Placental pericyte (primary cell): ENCODE results near the gene CAMSAP1. TPM values are rescaled to one million over a fixed set of nuclear protein-coding genes. Genes with fewer than 3 reads are reported as not detected.

Source experiments
- total RNA-seq: library from RNA; depleted of rRNA; stranded (reverse); fragments of >200 nt; gene quantifications from 2 replicates; pipeline ENCODE4 v1.2.3, GENCODE V29; 2012

The CAMSAP1 gene, protein sequence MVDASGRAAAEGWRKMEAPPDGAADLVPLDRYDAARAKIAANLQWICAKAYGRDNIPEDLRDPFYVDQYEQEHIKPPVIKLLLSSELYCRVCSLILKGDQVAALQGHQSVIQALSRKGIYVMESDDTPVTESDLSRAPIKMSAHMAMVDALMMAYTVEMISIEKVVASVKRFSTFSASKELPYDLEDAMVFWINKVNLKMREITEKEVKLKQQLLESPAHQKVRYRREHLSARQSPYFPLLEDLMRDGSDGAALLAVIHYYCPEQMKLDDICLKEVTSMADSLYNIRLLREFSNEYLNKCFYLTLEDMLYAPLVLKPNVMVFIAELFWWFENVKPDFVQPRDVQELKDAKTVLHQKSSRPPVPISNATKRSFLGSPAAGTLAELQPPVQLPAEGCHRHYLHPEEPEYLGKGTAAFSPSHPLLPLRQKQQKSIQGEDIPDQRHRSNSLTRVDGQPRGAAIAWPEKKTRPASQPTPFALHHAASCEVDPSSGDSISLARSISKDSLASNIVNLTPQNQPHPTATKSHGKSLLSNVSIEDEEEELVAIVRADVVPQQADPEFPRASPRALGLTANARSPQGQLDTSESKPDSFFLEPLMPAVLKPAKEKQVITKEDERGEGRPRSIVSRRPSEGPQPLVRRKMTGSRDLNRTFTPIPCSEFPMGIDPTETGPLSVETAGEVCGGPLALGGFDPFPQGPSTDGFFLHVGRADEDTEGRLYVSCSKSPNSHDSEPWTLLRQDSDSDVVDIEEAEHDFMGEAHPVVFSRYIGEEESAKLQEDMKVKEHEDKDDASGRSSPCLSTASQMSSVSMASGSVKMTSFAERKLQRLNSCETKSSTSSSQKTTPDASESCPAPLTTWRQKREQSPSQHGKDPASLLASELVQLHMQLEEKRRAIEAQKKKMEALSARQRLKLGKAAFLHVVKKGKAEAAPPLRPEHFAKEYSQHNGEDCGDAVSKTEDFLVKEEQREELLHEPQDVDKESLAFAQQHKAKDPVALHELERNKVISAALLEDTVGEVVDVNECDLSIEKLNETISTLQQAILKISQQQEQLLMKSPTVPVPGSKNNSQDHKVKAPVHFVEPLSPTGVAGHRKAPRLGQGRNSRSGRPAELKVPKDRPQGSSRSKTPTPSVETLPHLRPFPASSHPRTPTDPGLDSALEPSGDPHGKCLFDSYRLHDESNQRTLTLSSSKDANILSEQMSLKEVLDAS (N-terminal part only)
- total RNA-seq = 20.8 and 31.2 TPM in 2 replicates

GRCh38 chr9:135907431-135908092 is at the start of gene CAMSAP1:
Gene CAMSAP1 (minus strand): TSS chr9:135907546. CDS start chr9:135907159, 387 bp downstream.

Other genes starting within 250 kb of the CAMSAP1 start
- gene LCN9, start 244.2 kb downstream of the CAMSAP1 start, total RNA-seq = not detected in 2 replicates
- not detected in 2 replicates for gene SOHLH1, start 208.1 kb downstream of the CAMSAP1 start, total RNA-seq
- gene KCNT1, start 205.4 kb downstream of the CAMSAP1 start, total RNA-seq = not detected in 2 replicates
- gene UBAC1, start 53.8 kb upstream of the CAMSAP1 start, total RNA-seq = 17.9 and 31.8 TPM in 2 replicates
- gene NACC2, start 187.7 kb upstream of the CAMSAP1 start, total RNA-seq = 28.2 and 29.8 TPM in 2 replicates
- gene TMEM250, start 211.3 kb upstream of the CAMSAP1 start, total RNA-seq = 51.2 and 70.4 TPM in 2 replicates